Prostate gland (tissue), 2 donors: ENCODE data around the gene BICD1.

ENCODE experiments used
- CTCF ChIP-seq, 4 experiments: fragments of 200-600 bp in 2 of 4; fragments of 450-650 bp in 2 of 4; sonication (generic) in 2 of 4; IDR thresholded peaks; 1 replicate in 3 of 4; 2 replicates in 1 of 4; pipeline ENCODE4 v1.5.1; 2016 to 2019; ENCODE audit warnings: antibody characterized with exemption in 4 of 4, mild to moderate bottlenecking in 2 of 4, moderate library complexity in 2 of 4
- POLR2A ChIP-seq: fragments of 450-650 bp; IDR thresholded peaks from one replicate; pipeline ENCODE4 v1.6.1; 2016; ENCODE audit warnings: antibody characterized with exemption, mild to moderate bottlenecking
- POLR2AphosphoS5 ChIP-seq: sonication (generic); formaldehyde crosslinking; IDR thresholded peaks from one replicate; pipeline ENCODE4 v1.6.1; 2017; ENCODE audit warnings: antibody characterized with exemption

GRCh38 chr12:32106517-32107358 lies at the start of gene BICD1:
- TF ChIP-seq CTCF (IDR thresholded peaks at IDR 0.05) (peak in 2 of 4 experiments; percentile 37 to 51), POLR2A (peak; percentile 53), POLR2AphosphoS5 (peak; percentile 37)
